WTC11 (cell line): Measurements from ENCODE around the gene HMGB4.

Experiments
- CREM ChIP-seq: sonication (generic); formaldehyde crosslinking; IDR thresholded peaks from 2 replicates; pipeline ENCODE4 v1.8.1; 2022; ENCODE audit warnings: mild to moderate bottlenecking, missing genetic modification reagents, moderate library complexity
- CTCF ChIP-seq: fragments of 200-600 bp; IDR thresholded peaks from 2 replicates; pipeline ENCODE4 v1.8.0; 2022; ENCODE audit warnings: antibody characterized with exemption
- E2F4 ChIP-seq: sonication (generic); formaldehyde crosslinking; IDR thresholded peaks from 2 replicates; pipeline ENCODE4 v1.8.1; 2022; ENCODE audit warnings: low read depth, mild to moderate bottlenecking, moderate library complexity, missing genetic modification reagents, borderline replicate concordance
- JUN ChIP-seq: sonication (generic); formaldehyde crosslinking; IDR thresholded peaks from 2 replicates; pipeline ENCODE4 v1.8.0; 2023; ENCODE audit warnings: mild to moderate bottlenecking, missing genetic modification reagents
- MAX ChIP-seq: sonication (generic); formaldehyde crosslinking; IDR thresholded peaks from 2 replicates; pipeline ENCODE4 v1.8.0; 2022; ENCODE audit warnings: mild to moderate bottlenecking, missing genetic modification reagents
- SP1 ChIP-seq: sonication (generic); formaldehyde crosslinking; conservative IDR thresholded peaks from 2 replicates; pipeline ENCODE4 v1.8.1; 2022; ENCODE audit warnings: missing genetic modification reagents
- ZNF532 ChIP-seq: fragments of 250-450 bp; sonication (Bioruptor Pico); IDR thresholded peaks from 2 replicates; pipeline ENCODE4 v1.9.0; 2021; ENCODE audit warnings: mild to moderate bottlenecking, borderline replicate concordance

GRCh38 chr1:33898406-33898805 is 34.5 kb downstream of the HMGB4 start:
- TF ChIP-seq CTCF (no peak), CREM (CRISPR knock-in tag) (no peak), JUN (CRISPR knock-in tag) (no peak), ZNF532 (CRISPR knock-in tag) (no peak), SP1 (CRISPR knock-in tag) (no peak), E2F4 (CRISPR knock-in tag) (no peak), MAX (no peak)
